IMR-90 (cell line): ENCODE data around the gene ATP4A.

Experiments
- CHD1 ChIP-seq: IDR thresholded peaks from 2 replicates; pipeline ENCODE4 v1.6.1; 2012; ENCODE audit warnings: low read depth, low read length, improper control_type of control experiment
- POLR2A ChIP-seq: IDR thresholded peaks from 2 replicates; pipeline ENCODE4 v1.6.1; 2012; ENCODE audit warnings: mild to moderate bottlenecking, low read depth, low read length
- RFX5 ChIP-seq: IDR thresholded peaks from 2 replicates; pipeline ENCODE4 v1.8.0; 2012; ENCODE audit warnings: low read depth, mild to moderate bottlenecking, low read length, moderate library complexity
- TF ChIP-seq, protein P1 (sequence below): conservative IDR thresholded peaks from 2 replicates; pipeline ENCODE4 v1.5.1; 2012; ENCODE audit warnings: mild to moderate bottlenecking, low read depth, low read length, improper control_type of control experiment

DNA sequence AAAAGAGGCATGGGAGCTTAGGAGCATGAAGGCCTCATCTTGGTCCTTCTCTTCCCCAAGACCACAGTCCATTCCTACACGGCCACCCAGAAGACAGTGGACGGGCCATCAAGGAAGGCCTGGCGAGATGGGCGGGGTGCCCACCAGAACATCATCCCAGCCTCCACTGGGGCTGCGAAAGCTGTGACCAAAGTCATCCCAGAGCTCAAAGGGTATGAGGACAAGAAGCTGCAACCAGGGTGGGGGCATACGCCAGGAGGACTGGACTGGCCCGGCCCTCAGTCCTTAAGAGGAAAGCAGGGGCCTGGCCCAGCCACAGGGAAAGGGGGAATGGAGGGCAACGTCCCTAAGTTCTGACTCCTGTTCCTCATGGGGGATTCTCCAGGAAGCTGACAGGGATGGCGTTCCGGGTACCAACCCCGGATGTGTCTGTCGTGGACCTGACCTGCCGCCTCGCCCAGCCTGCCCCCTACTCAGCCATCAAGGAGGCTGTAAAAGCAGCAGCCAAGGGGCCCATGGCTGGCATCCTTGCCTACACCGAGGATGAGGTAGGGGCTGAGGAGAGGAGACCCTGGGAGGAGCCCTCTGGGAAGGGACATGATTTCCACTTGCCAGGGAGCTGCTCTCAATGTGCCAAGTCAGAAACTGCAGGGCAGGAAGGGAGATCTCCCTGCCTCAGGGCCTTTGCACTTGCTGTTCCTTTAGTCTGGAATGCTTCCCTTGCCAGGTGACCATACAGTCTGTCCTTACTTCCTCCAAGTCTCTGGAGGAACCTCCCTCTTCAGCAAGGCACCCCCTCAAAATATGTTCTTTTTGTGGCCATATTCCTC lies 20.0 kb downstream of the ATP4A start:
- TF ChIP-seq, protein P1, sequence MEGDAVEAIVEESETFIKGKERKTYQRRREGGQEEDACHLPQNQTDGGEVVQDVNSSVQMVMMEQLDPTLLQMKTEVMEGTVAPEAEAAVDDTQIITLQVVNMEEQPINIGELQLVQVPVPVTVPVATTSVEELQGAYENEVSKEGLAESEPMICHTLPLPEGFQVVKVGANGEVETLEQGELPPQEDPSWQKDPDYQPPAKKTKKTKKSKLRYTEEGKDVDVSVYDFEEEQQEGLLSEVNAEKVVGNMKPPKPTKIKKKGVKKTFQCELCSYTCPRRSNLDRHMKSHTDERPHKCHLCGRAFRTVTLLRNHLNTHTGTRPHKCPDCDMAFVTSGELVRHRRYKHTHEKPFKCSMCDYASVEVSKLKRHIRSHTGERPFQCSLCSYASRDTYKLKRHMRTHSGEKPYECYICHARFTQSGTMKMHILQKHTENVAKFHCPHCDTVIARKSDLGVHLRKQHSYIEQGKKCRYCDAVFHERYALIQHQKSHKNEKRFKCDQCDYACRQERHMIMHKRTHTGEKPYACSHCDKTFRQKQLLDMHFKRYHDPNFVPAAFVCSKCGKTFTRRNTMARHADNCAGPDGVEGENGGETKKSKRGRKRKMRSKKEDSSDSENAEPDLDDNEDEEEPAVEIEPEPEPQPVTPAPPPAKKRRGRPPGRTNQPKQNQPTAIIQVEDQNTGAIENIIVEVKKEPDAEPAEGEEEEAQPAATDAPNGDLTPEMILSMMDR, result no peak
- no peak for TF ChIP-seq CHD1
- no peak for TF ChIP-seq POLR2A
- TF ChIP-seq RFX5, result no peak
